HepG2 (cell line): Measurements from ENCODE around the gene MED19. TPM values are rescaled to one million over a fixed set of nuclear protein-coding genes. Genes with fewer than 3 reads are reported as not detected.
A peak's percentile ranks its signal among the peaks of the same experiment; 100 is the strongest.

Experiments
- AKAP8 ChIP-seq: sonication (generic); formaldehyde crosslinking; IDR thresholded peaks from 2 replicates; pipeline ENCODE4 v1.5.1; 2020; ENCODE audit warnings: mild to moderate bottlenecking, missing genetic modification reagents
- BHLHE40 ChIP-seq: IDR thresholded peaks from 2 replicates; pipeline ENCODE4 v1.6.1; 2011; ENCODE audit warnings: low read length, improper control_type of control experiment
- E2F5 ChIP-seq: sonication (generic); formaldehyde crosslinking; conservative IDR thresholded peaks from 2 replicates; pipeline ENCODE4 v1.4.0; 2020; ENCODE audit warnings: missing genetic modification reagents
- FOXJ3 ChIP-seq: sonication (generic); formaldehyde crosslinking; IDR thresholded peaks from 2 replicates; pipeline ENCODE4 v1.4.0; 2020; ENCODE audit warnings: missing genetic modification reagents, mild to moderate bottlenecking, borderline replicate concordance
- FOXP4 ChIP-seq: sonication (generic); formaldehyde crosslinking; IDR thresholded peaks from 2 replicates; pipeline ENCODE4 v1.4.0; 2020; ENCODE audit warnings: missing genetic modification reagents
- GTF3A ChIP-seq: sonication (generic); formaldehyde crosslinking; conservative IDR thresholded peaks from 2 replicates; pipeline ENCODE4 v1.4.0; 2020; ENCODE audit warnings: mild to moderate bottlenecking, missing genetic modification reagents
- MAFK ChIP-seq, 2 experiments: IDR thresholded peaks in 1 of 2; conservative IDR thresholded peaks in 1 of 2; 2 replicates each; pipeline ENCODE4 v1.6.1; 2011; ENCODE audit warnings: improper control_type of control experiment in 2 of 2, low read length in 2 of 2
- MIXL1 ChIP-seq: IDR thresholded peaks from 2 replicates; pipeline ENCODE4 v1.6.1; 2016
- MTERF4 ChIP-seq: sonication (generic); formaldehyde crosslinking; IDR thresholded peaks from 2 replicates; pipeline ENCODE4 v1.8.0; 2023; ENCODE audit warnings: mild to moderate bottlenecking, missing genetic modification reagents
- MYC ChIP-seq: sonication (generic); formaldehyde crosslinking; IDR thresholded peaks from 2 replicates; pipeline ENCODE4 v1.9.0; 2021; ENCODE audit warnings: missing genetic modification reagents, borderline replicate concordance
- NFRKB ChIP-seq: fragments of 450-650 bp; IDR thresholded peaks from 2 replicates; pipeline ENCODE4 v1.6.1; 2017
- POGZ ChIP-seq: sonication (generic); formaldehyde crosslinking; IDR thresholded peaks from 2 replicates; pipeline ENCODE4 v1.4.0; 2020; ENCODE audit warnings: mild to moderate bottlenecking, missing genetic modification reagents
- RBAK ChIP-seq: sonication (generic); formaldehyde crosslinking; IDR thresholded peaks from 2 replicates; pipeline ENCODE4 v1.5.1; 2020; ENCODE audit warnings: mild to moderate bottlenecking, missing genetic modification reagents
- SP2 ChIP-seq: sonication (generic); formaldehyde crosslinking; IDR thresholded peaks from 2 replicates; pipeline ENCODE4 v1.5.1; 2020; ENCODE audit warnings: mild to moderate bottlenecking, missing genetic modification reagents
- TERF1 ChIP-seq: sonication (generic); formaldehyde crosslinking; IDR thresholded peaks from 2 replicates; pipeline ENCODE4 v1.8.0; 2022; ENCODE audit warnings: mild to moderate bottlenecking, missing genetic modification reagents, moderate library complexity
- TGIF2 ChIP-seq: IDR thresholded peaks from 2 replicates; pipeline ENCODE4 v1.6.1; 2016; ENCODE audit warnings: control low read depth, missing compliant biosample characterization
- U2AF2 ChIP-seq: fragments of 200-400 bp; formaldehyde crosslinking; IDR thresholded peaks from 2 replicates; pipeline ENCODE4 v1.6.1; 2017; ENCODE audit warnings: low read depth, mild to moderate bottlenecking, low read length
- ZBTB14 ChIP-seq: sonication (generic); formaldehyde crosslinking; IDR thresholded peaks from 2 replicates; pipeline ENCODE4 v1.4.0; 2020; ENCODE audit warnings: missing genetic modification reagents
- ZBTB7A ChIP-seq: sonication (generic); formaldehyde crosslinking; IDR thresholded peaks from 2 replicates; pipeline ENCODE4 v1.8.0; 2022; ENCODE audit warnings: mild to moderate bottlenecking, missing genetic modification reagents
- ZNF101 ChIP-seq: sonication (generic); formaldehyde crosslinking; IDR thresholded peaks from 2 replicates; pipeline ENCODE4 v1.4.0; 2020; ENCODE audit warnings: mild to moderate bottlenecking, low read depth, missing genetic modification reagents, borderline replicate concordance
- ZNF256 ChIP-seq: sonication (generic); formaldehyde crosslinking; conservative IDR thresholded peaks from 2 replicates; pipeline ENCODE4 v1.4.0; 2020; ENCODE audit warnings: missing genetic modification reagents
- ZNF30 ChIP-seq: sonication (generic); formaldehyde crosslinking; IDR thresholded peaks from 2 replicates; pipeline ENCODE4 v1.5.0; 2020; ENCODE audit warnings: mild to moderate bottlenecking, missing genetic modification reagents
- ZNF350 ChIP-seq: sonication (generic); formaldehyde crosslinking; IDR thresholded peaks from 2 replicates; pipeline ENCODE4 v1.4.0; 2020; ENCODE audit warnings: mild to moderate bottlenecking, low read depth, missing genetic modification reagents, borderline replicate concordance
- ZNF577 ChIP-seq: sonication (generic); formaldehyde crosslinking; IDR thresholded peaks from 2 replicates; pipeline ENCODE4 v1.4.0; 2020; ENCODE audit warnings: mild to moderate bottlenecking, low read depth, missing genetic modification reagents, borderline replicate concordance
- ZSCAN31 ChIP-seq: sonication (generic); formaldehyde crosslinking; IDR thresholded peaks from 2 replicates; pipeline ENCODE4 v1.5.0; 2020; ENCODE audit warnings: low read depth, mild to moderate bottlenecking, missing genetic modification reagents
- polyA plus RNA-seq, 8 experiments: library from polyadenylated mRNA; depleted of rRNA in 3 of 8; stranded (reverse) in 7 of 8; unstranded in 1 of 8; fragments of >200 nt; fragmentation: Illumina TruSeq in 4 of 8; extraction: Trizol in 4 of 8; gene quantifications; 2 replicates each; pipeline versions ENCODE4 v1.2.1 to v1.2.3, GENCODE V29; 2011 to 2016; ENCODE audit warnings: low read depth in 4 of 8, missing spikeins in 1 of 8, mixed read lengths in 1 of 8; ENCODE audit not compliant: insufficient read depth in 1 of 8
- total RNA-seq, 5 experiments: library from RNA; depleted of rRNA; stranded (reverse); fragments of >200 nt; fragmentation: Illumina TruSeq; extraction: Trizol; gene quantifications; 2 replicates each; pipeline ENCODE4 v1.2.3, GENCODE V29; 2016; ENCODE audit warnings: low read depth in 1 of 5

Gene MED19
- total and polyA plus RNA-seq, 2 of the 13 experiments (the other 11 are each of a cell fraction or from before 2014, with no cell fraction given): 12.9 to 13.8 TPM

- TF ChIP-seq ZBTB14 (no peak), RBAK (CRISPR knock-in tag) (no peak), AKAP8 (CRISPR knock-in tag) (no peak), U2AF2 (no peak), FOXP4 (CRISPR knock-in tag) (0 out of 2 replicates have a peak, but pooled peaks have one; percentile 26), FOXJ3 (CRISPR knock-in tag) (peak; percentile 76; the same call in 1 of the 2 replicates), MTERF4 (CRISPR knock-in tag) (no peak), E2F5 (CRISPR knock-in tag) (no peak), ZNF30 (CRISPR knock-in tag) (no peak), TGIF2 (peak; percentile 36; the same call in 1 of the 2 replicates), MIXL1 (CRISPR knock-in tag) (0 out of 2 replicates have a peak, but pooled peaks have one; percentile 46), ZBTB7A (no peak), POGZ (CRISPR knock-in tag) (no peak; the same call in none of the 2 replicates), TERF1 (no peak), GTF3A (CRISPR knock-in tag) (no peak), ZNF350 (CRISPR knock-in tag) (peak; percentile 22; the same call in 1 of the 2 replicates), NFRKB (no peak), ZNF256 (0 out of 2 replicates have a peak, but pooled peaks have one; percentile 53), ZNF577 (CRISPR knock-in tag) (no peak), BHLHE40 (peak; percentile 88), MYC (CRISPR knock-in tag) (0 out of 2 replicates have a peak, but pooled peaks have one; percentile 59), MAFK (conservative IDR thresholded peaks at IDR 0.05 in 1 of 2, IDR thresholded peaks at IDR 0.05 in 1 of 2; ENCODE audit: low read length in 2 of 2) (no peak), ZNF101 (no peak), ZSCAN31 (CRISPR knock-in tag) (peak; percentile 29), SP2 (peak; percentile 91)
Measured at GRCh38 chr11:57667117-57667735, 44.8 kb downstream of the MED19 start (continued).
